Left renal pelvis (tissue), 4 donors: ENCODE results near the gene ABCC12. TPM values are rescaled to one million over a fixed set of nuclear protein-coding genes. Genes with fewer than 3 reads are reported as not detected.
"Not testable (repeated sequence)": the region's sequence is repeated elsewhere in the genome, so short reads cannot be mapped to it uniquely, and the experiment has no call there.

ENCODE experiments used
- DNase-seq, 4 donors: peaks; one replicate each; pipeline ENCODE4 v3.0.0-alpha.2; 2013; ENCODE audit warnings: low read depth in 4 of 4, low spot score in 3 of 4
- polyA plus RNA-seq, 4 donors: library from polyadenylated mRNA; unstranded; fragments of 120-200 nt; gene quantifications; one replicate each; pipeline ENCODE4 v1.2.1, GENCODE V29; 2013; ENCODE audit not compliant: insufficient read length in 4 of 4

ABCC12 gene
- polyA plus RNA-seq, 4 donors, result 0.04 to 0.21 TPM; not detected in 2

DNA sequence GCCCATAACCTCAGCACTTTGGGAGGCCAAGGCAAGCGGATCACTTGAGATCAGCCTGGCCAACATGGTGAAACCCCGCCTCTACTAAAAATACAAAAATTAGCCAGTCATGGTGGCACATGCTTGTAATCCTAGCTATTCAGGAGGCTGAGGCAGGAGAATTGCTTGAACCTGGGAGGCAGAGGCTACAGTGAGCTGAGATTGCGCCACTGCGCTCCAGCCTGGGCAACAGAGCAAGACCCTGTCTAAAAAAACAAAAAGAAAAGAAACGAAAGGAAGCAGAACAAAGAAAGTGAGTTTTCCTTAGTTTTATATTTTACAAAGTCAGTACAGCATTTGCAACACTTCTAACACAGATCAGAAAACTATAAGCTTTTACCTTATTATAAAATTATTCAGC lies 10.8 kb upstream of the ABCC12 start:
- not testable (repeated sequence) for DNase-seq

GRCh38 chr16:48165961-48166578 lies 10.3 kb upstream of the ABCC12 start:
- no peak for DNase-seq

GRCh38 chr16:48164907-48165715 lies 9.3 kb upstream of the ABCC12 start:
- DNase-seq, result peak in 3 of 4 donors; percentile 12 to 25 (median 24)

GRCh38 chr16:48162839-48163410 lies 7.1 kb upstream of the ABCC12 start:
- no peak for DNase-seq

- DNase-seq, result no peak
Observed at GRCh38 chr16:48161906-48162305, 6.1 kb upstream of the ABCC12 start.

DNA sequence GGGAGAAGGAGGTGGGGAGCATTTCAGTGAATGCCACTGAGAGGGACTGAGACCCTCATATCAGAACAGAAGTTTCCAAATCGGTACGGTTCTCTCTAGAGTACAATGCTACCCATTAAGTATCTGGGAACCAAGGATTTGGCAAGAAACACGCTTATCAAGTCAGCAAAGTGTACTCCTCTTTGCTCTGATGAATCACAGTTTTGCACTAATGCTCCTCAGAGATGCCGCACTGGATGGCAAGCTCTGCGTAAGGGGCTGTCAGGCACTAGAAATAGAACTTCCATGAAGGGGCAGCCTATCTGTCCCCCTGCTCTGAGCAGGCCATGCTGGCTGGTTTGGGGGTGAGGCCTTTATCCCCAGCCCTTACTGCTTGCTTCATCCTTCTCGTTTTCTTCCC lies 4.8 kb upstream of the ABCC12 start:
- DNase-seq, result no peak

DNA sequence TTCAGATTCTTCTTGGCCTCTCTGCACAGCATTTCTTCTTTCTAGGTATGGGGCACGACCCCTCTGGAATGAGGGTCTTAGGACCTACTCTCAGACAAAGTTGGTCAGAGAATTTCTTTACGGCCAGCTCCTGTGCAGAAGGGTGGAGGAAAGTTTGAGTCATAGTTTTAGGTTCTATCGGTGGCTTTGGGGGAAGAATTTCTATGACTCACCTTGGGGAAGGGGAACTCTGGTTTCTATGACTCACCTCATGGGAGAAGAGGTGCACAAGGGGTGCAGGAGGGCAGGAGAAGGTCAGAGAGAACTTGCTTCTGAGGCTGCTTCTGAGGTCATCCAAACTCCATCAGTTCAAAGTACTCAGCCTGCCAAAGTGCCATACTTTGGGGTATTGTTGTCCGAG lies 2.5 kb upstream of the ABCC12 start:
- DNase-seq, result no peak

GRCh38 chr16:48157794-48158193 lies 2.0 kb upstream of the ABCC12 start:
- no peak for DNase-seq

DNA sequence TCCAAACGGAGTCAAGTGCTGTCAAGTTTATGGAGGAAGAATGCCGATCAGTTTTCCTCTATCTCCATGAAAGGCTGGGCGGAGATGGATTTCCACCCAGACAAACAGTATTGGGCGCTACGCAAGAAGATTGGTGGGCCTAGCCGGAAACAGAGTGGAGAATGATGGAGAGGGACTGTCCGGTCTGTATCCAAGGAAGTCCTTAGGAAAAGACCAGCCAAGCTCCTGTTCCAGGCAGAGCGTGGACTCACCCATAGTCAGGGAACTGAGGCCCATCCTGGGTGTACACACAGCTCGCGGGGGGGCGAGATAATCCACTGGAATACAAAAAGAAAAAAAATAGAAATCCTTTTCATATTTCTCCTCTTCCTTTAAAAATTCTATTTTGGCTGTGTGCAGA lies 1.5 kb upstream of the ABCC12 start:
- no peak for DNase-seq

DNA sequence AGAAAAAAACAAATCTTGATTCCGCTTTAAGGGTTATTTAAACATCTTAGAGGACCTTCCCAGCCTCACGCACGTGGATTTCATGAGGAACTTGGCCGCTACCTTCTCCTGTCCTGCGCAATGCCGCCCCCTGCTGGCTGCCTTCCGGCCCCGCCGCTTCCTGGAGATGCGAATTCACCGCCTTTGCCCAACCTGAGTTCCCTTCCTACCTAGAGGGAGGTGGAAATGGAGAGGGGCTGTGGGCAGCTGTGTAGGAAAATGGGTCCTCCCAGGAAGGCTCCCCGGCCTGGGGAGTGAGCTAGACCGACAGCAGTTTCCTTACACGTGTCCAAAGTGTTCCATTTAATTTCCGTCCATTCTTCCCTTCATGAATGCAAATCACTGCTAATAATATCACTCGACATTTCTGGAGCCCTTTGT lies 1.0 kb upstream of the ABCC12 start:
- DNase-seq, result peak; percentile 31 to 48 (median 36)

DNA sequence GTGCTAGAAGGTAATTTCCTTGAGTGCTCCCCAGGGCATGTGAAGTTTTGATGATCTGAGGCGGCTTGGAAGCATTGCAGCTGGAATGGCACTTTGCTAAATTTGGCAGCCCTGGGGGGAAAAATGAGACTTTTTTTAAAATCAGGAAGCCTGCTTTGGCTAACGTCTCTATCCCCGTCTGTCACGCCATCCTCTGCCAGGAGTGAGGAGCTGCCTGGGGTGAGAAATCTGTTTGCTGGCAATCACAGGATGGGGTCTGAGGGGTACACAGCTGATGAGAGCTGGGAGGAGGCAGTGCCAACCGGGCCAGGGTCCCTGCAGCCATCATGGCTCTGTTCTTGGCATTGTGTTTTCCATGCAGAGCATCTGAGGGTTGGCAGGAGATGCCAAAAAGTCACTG lies 2.0 kb downstream of the ABCC12 start:
- DNase-seq, result no peak

DNA sequence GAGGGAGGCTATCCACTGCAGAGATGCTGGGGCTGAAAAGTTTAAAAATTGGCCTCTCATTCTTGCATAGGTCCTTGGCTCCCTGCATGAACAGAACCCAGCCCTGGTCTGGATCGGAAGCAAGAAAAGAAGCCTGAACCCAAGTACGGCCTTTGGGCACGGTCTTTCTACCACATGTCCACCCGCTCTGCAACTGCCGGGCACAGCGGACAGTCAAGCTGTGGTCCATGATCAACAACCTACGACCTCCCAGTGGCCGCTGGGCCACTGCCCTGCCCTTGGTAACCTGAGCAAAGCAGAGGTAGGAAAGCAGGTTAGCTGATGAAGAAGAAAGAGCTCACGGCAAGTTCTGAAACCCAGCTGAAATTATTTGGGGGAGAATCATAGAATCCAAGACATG lies 3.6 kb downstream of the ABCC12 start:
- DNase-seq, result no peak

- DNase-seq, result no peak
Observed at GRCh38 chr16:48150707-48151106, 5.1 kb downstream of the ABCC12 start.

DNA sequence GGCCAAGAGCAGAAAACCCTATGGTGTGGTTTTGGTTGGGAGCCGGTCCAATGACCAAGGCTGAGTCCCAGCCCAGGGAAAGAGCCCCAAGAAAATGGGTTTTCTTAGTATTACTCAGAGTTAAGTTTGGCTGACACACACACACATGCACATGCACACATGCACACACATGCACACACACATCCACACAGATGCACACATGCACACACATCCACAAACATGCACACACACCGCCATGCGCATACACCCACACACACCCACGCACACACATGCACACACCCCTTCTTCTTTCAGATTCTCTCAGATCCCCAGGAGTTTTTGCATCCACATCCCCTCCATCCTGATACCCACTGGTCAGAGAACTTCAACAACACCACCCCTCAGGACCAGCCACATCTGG lies 9.1 kb downstream of the ABCC12 start:
- no peak for DNase-seq

DNA sequence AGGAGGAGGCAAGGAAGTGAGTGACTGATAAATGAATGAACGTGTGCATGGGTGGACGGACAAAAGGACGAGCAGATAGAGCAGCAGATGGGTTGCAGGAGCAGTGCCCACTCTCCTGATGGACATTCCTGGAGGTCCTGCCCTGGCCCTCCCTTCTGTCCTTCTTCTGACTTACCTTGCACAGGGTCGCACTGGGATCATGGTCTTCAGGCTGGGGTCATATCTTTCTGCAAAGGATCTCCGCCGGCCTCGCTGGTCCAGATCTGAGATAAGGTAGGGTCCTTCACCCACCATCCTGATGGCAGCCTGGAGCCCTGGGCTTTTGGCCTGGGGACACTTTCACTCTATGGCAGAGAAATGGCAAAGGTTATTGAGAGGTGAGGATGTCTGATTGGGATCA lies 9.7 kb downstream of the ABCC12 start:
- DNase-seq, result no peak

GRCh38 chr16:48143812-48144368 lies 11.9 kb downstream of the ABCC12 start:
- DNase-seq, result no peak

DNA sequence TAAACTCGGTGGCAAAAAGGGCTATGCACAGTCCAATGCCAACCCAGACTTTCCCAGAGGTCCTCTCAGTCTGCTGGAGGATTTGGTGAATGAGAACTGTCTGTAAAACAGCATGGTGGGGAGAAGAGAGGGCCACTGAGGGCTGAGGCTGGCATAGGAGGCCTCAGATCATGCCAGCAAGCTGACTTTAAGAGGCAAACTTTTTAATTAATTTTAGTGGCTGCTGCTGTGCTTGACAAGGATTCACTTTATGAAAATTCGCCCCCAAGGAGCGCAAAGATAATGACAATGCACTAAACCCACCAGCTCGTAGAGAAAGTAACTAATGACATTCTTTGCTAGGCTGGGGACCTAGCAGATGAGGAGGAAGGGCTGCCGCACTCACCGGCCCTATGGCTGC lies 15.0 kb downstream of the ABCC12 start:
- DNase-seq, result no peak

DNA sequence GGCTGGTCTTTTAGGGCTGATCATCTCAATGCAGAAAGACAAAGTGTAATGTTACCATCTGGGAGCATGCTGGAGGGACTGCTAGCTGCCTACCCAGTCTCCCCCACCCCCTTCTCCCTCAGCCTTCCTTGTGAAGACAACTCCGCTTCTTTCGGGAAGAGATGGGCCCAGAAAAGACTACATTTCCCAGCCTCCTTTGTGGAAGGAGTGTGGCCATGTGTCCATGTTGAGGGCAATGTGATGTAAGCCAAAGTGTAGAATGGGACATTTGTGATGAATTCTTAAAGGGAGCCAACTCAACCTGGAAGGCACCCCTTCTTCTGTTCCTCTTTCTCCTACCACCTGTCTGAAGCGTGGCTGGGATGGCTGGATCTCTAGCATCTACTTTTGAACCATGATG lies 16.3 kb downstream of the ABCC12 start:
- DNase-seq, result no peak

- DNase-seq, result no peak
Observed at GRCh38 chr16:48138543-48138942, 17.2 kb downstream of the ABCC12 start.

DNA sequence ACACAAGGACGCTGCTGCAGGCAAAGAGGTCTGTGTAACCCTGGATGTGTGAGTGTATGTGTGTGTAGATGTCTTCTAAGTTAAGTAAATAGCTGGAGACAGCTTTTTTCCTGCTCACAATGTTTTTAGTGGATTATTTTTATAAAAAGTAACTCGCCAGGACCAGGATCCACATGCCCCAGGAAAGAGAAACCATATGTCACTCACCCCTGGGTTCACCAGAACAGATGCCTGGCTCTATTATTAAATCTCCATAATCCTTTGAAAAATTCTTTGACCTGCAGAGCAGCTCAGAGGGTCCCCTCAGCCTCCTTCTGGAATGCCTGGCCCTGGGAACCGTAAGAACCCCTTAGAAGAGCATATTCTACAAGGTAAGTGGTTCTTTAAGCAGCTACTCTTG lies 18.0 kb downstream of the ABCC12 start:
- no peak for DNase-seq

GRCh38 chr16:48136547-48137360 lies 19.0 kb downstream of the ABCC12 start:
- no peak for DNase-seq
